ENCODE measurements around the gene FAM174B. TPM values are rescaled to one million over a fixed set of nuclear protein-coding genes. Genes with fewer than 3 reads are reported as not detected.
A peak's percentile ranks its signal among the peaks of the same experiment; 100 is the strongest.

FAM174B gene
- total and polyA plus RNA-seq, 12 donors, result 3.7 to 16.4 (median 9.9) TPM

GRCh38 chr15:92650256-92650655 lies 5.3 kb downstream of the FAM174B start:
- Histone ChIP-seq H3K27me3 (no peaks in the 10 kb centered on the region), H3K4me1 (replicated peaks in 1 of 2) (no peaks in the 10 kb centered on the region), H3K27ac (no peak overlapping the region), H3K36me3 (replicated peaks in 1 of 2) (no peaks in the 10 kb centered on the region), H3K4me3 (no peak overlapping the region), H3K9me3 (replicated peaks in 1 of 3) (no peaks in the 10 kb centered on the region)
- intact Hi-C loops (cut with DNase I), result no loop called here
- 49 to 63% (median 59%) methylated on average over 9 of the region's 9 CpGs for WGBS, 4 donors
- peak in 2 of 7 donors; percentile 25 to 38 for DNase-seq
- no peak for TF ChIP-seq CTCF (IDR thresholded peaks at IDR 0.05)
- no peak for TF ChIP-seq POLR2A (IDR thresholded peaks at IDR 0.05)

GRCh38 chr15:92648190-92648875 lies 7.2 kb downstream of the FAM174B start:
- Histone ChIP-seq H3K27me3 (no peaks in the 10 kb centered on the region), H3K27ac (no peak overlapping the region), H3K9me3 (replicated peaks in 1 of 3) (no peaks in the 10 kb centered on the region), H3K36me3 (replicated peaks in 1 of 2) (no peaks in the 10 kb centered on the region), H3K4me1 (replicated peaks in 1 of 2) (no peaks in the 10 kb centered on the region), H3K4me3 (no peak overlapping the region)
- WGBS, 4 donors, result 70 to 82% (median 75%) methylated on average over 7 to 8 of the region's 8 CpGs
- intact Hi-C loops (cut with DNase I), result no loop called here
- DNase-seq, result no peak
- TF ChIP-seq POLR2A (IDR thresholded peaks at IDR 0.05) (no peak), CTCF (IDR thresholded peaks at IDR 0.05) (no peak)

- no peaks in the 10 kb centered on the region for H3K27me3 ChIP-seq
- no peaks in the 10 kb centered on the region for H3K36me3 ChIP-seq (replicated peaks in 1 of 2)
- H3K4me3 ChIP-seq, result no peak overlapping the region
- no peaks in the 10 kb centered on the region for H3K9me3 ChIP-seq (replicated peaks in 1 of 3)
- H3K27ac ChIP-seq, result no peak overlapping the region
- intact Hi-C loops (cut with DNase I), result no loop called here
- TF ChIP-seq POLR2A (IDR thresholded peaks at IDR 0.05) (no peak), CTCF (IDR thresholded peaks at IDR 0.05) (no peak)
- H3K4me1 ChIP-seq (replicated peaks in 1 of 2), result no peaks in the 10 kb centered on the region
- no peak for DNase-seq
- 88 to 100% (median 93%) methylated on average over 1 of the region's 1 CpG for WGBS, 4 donors
Observed at GRCh38 chr15:92647467-92648163, 8.0 kb downstream of the FAM174B start.

- Histone ChIP-seq H3K27ac (no peak overlapping the region), H3K4me3 (no peak overlapping the region), H3K36me3 (replicated peaks in 1 of 2) (no peaks in the 10 kb centered on the region), H3K27me3 (no peaks in the 10 kb centered on the region), H3K9me3 (replicated peaks in 1 of 3) (no peaks in the 10 kb centered on the region), H3K4me1 (replicated peaks in 1 of 2) (no peaks in the 10 kb centered on the region)
- no peak for TF ChIP-seq CTCF (IDR thresholded peaks at IDR 0.05)
- no peak for TF ChIP-seq POLR2A (IDR thresholded peaks at IDR 0.05)
- intact Hi-C loops (cut with DNase I), result no loop called here
- WGBS, 4 donors, result 92 to 100% (median 97%) methylated on average over 2 of the region's 2 CpGs
- no peak for DNase-seq
Observed at GRCh38 chr15:92646216-92646615, 9.4 kb downstream of the FAM174B start.

Measured in adrenal gland (tissue), 12 donors.